Measurements from ENCODE around the gene WASF2.

Gene WASF2

DNA sequence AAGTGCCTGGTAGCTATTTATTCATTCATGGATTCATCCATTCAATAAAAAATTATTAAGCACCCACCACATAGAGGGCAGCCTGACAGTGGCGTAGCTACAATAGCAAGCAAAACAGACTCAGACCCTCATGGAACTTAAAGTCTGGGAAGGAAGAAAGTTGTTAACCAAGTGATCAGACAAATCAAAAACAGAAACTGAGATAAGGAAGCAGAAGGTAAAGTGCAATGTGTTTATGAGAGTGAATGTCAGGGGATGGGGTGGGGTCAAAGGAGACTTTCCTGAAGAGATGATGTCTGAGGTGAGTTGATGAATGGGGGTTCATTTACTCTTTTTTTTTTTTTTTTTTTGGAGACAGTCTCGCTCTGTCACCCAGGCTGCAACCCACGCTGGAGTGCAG, 2.8 kb upstream of the WASF2 start:
- TF ChIP-seq, protein P1, sequence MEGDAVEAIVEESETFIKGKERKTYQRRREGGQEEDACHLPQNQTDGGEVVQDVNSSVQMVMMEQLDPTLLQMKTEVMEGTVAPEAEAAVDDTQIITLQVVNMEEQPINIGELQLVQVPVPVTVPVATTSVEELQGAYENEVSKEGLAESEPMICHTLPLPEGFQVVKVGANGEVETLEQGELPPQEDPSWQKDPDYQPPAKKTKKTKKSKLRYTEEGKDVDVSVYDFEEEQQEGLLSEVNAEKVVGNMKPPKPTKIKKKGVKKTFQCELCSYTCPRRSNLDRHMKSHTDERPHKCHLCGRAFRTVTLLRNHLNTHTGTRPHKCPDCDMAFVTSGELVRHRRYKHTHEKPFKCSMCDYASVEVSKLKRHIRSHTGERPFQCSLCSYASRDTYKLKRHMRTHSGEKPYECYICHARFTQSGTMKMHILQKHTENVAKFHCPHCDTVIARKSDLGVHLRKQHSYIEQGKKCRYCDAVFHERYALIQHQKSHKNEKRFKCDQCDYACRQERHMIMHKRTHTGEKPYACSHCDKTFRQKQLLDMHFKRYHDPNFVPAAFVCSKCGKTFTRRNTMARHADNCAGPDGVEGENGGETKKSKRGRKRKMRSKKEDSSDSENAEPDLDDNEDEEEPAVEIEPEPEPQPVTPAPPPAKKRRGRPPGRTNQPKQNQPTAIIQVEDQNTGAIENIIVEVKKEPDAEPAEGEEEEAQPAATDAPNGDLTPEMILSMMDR (IDR thresholded peaks at IDR 0.05; ENCODE audit: low read depth, low read length, missing control alignments): no peak
- H3K4me3 ChIP-seq (replicated peaks; ENCODE audit: low read depth, low read length): no peak overlapping the region
- DNase-seq (ENCODE audit: extremely low read depth, low read depth): no peak

DNA sequence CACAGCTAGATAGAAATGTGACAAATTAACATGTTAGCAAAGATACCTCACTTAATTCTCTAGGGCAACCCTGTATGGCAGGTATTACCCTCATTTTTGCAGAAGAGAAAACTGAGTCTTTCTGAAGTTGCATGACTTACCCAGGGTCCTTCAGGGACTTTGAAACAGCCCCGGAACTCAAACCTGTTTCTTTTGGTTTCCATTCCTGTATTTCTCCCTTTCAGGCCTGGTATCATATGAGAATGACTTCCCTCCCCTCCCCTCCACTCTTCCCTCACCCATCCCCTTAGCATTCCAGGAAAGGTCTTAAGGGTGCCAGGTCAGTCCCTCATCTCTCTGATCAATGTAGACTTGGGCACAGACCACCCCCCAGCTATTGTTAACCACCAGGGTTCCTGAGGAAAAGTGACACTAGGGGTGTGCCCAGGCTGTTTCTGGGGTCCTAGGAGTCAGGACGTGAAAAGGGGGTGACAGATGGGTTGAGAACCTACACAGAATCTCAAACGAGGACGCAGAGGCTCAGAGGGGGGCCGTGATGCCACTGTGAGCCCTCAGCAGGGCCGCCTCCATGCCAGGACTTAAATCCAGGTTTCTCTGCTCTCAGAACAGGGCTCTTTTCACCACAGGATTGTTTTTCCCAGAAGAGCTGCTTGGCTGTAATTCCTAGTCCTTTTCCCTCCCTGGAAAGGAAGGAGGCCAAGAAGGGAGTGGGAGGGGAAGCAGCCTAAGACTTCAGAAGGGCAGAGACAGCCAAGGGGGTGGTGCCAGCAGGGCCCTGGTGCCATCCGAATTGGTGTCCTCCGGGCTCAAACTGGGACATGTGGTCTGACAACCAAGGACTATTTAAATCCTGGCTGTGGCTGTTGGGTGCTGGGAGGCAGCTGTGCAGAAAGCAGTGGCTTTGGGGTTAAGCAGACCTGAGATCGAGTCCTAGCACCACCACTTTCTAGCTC, 2.1 kb upstream of the WASF2 start:
- H3K4me3 ChIP-seq (replicated peaks; ENCODE audit: low read depth, low read length): no peak overlapping the region
- no peak for DNase-seq (ENCODE audit: extremely low read depth, low read depth)

DNA sequence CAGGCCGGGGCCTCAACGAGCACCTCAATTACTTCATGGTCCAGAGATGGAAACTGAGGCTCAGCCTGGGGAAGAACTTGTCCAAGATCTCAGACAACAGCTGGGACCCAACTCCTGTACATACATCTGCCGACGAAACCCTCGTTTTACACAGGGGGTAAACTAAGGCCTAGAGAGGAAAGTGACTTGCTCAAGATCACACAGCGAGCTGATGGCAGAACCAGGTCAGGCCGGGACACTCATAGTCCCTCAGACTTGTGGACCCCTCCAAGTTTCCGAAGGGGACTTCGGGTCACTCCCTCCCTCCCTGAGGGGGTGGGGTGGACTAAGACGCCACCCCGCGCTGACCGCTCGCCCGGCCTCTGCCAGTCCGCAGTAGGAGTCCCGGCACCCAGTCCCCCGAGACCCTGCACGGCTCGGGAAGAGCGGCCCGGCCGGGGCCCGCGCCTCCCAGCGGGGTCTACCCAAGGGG, 430 bp downstream of the WASF2 start:
- no peak for DNase-seq (ENCODE audit: extremely low read depth, low read depth)
- peak overlapping the region; percentile 100 for H3K4me3 ChIP-seq (replicated peaks; ENCODE audit: low read depth, low read length)

More for the DNA sequence above, 2.1 kb upstream of the WASF2 start:
- TF ChIP-seq, protein P1 (IDR thresholded peaks at IDR 0.05; ENCODE audit: low read depth, low read length, missing control alignments): no peak

DNA sequence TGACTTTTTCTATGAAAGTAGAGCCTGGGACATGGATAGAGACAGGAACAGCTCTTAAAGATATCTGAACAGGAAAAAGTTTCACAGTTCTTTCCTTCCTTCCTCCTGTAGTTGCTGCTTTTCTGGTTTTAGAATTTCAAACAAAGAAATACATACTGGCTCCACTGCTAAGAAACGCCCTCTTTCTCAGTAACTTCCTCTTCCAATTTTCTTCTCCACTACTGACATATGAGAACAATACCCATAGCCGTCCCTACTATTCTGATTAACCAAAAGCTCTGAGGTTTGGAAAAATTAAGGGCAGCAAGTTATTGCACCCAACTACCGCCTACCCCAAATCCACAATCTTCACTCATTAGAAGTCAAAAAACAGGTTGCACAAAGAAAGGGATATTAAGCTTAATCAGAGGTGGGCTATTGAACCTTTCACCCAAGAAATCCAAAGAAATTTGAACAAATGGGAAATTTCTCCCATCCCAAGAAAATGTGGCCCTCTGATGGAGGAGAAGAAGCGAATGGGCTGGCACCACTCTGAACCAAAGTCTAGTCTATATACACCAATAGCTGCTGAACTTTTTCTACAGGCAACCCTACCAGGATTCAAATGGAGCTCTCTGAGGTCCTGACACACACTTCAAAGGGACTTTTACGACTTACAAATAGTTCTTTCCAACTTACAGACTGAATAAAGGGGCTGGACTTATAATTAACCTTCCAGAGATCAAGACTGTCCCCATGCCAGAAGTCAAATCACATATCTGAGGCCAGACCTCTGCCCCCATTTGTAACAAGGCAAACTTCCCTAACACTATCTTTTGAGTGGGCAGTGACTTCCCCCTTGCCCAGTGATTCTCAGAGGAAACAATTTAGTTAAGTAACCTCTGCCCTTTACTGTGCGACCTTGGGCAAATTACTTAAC, 1.7 kb downstream of the WASF2 start:
- peak overlapping the region; percentile 100 for H3K4me3 ChIP-seq (replicated peaks; ENCODE audit: low read depth, low read length)
- TF ChIP-seq, protein P1 (IDR thresholded peaks at IDR 0.05; ENCODE audit: low read depth, low read length, missing control alignments): no peak
- DNase-seq (ENCODE audit: extremely low read depth, low read depth): no peak

More for the DNA sequence above, 430 bp downstream of the WASF2 start:
- TF ChIP-seq, protein P1 (IDR thresholded peaks at IDR 0.05; ENCODE audit: low read depth, low read length, missing control alignments): no peak

DNA sequence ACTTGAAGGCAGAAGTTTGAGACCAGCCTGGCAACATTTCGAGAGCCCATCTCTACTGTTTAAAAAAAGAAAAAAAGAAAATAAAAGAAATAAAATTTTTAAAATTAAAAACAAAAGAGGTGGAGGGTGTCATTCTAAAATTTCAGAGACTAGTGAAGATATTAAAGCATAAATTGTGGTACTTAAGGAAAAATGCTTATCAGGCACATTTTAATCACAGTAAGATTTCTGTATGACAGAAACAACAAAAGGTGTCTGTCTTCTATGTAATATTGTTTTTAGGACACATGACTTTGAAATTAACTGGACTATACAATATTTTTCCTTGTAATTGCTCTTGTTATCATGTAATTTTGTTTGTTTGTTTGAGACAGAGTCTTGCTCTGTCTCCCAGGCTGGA, 4.6 kb downstream of the WASF2 start:
- DNase-seq (ENCODE audit: extremely low read depth, low read depth): no peak
- H3K4me3 ChIP-seq (replicated peaks; ENCODE audit: low read depth, low read length): no peak overlapping the region
- TF ChIP-seq, protein P1 (IDR thresholded peaks at IDR 0.05; ENCODE audit: low read depth, low read length, missing control alignments): no peak

DNA sequence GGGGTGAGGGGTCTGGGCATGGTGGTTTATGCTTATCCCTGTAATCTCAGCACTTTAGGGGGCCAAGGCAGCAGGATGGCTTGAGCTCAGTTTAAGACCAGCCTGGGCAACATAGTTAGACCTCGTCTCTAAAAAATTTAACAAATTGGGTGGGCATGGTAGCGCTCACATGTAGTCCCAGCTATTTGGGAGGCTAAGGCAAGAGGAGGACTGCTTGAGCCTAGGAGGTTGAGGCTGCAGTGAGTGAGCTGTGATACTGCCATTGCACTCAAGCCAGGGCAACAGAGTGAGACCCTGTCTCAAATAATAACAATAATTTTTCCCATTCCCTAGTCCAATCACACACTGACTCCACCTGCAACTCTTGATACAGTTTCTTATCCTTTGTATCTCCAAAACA, 6.3 kb downstream of the WASF2 start:
- TF ChIP-seq, protein P1 (IDR thresholded peaks at IDR 0.05; ENCODE audit: low read depth, low read length, missing control alignments): no peak
- DNase-seq (ENCODE audit: extremely low read depth, low read depth): no peak
- H3K4me3 ChIP-seq (replicated peaks; ENCODE audit: low read depth, low read length): no peak overlapping the region
